Loucy (cell line): Measurements from ENCODE around the gene SLC35B4.

Source experiments
- H2AFZ ChIP-seq: fragments of 200-600 bp; sonication (generic); 2 replicates; pipeline ENCODE4 v1.6.0; 2016; ENCODE audit warnings: antibody characterized with exemption, mild to moderate bottlenecking, low read length, moderate library complexity
- H3F3A ChIP-seq: fragments of 200-600 bp; 2 replicates; pipeline ENCODE4 v1.6.0; 2016; ENCODE audit warnings: antibody characterized with exemption, low read depth, mild to moderate bottlenecking
- H3K27me3 ChIP-seq: fragments of 200-600 bp; sonication (generic); 2 replicates; pipeline ENCODE4 v1.6.1; 2014; ENCODE audit warnings: low read length, mild to moderate bottlenecking; ENCODE audit not compliant: insufficient read depth, poor library complexity, severe bottlenecking
- H3K36me3 ChIP-seq: fragments of 200-600 bp; sonication (generic); 2 replicates; pipeline ENCODE4 v1.6.1; 2016; ENCODE audit warnings: low read length; ENCODE audit not compliant: insufficient read depth
- H3K4me1 ChIP-seq: fragments of 200-600 bp; sonication (generic); 2 replicates; pipeline ENCODE4 v1.5.1; 2014; ENCODE audit warnings: low read length, mild to moderate bottlenecking; ENCODE audit not compliant: insufficient read depth, poor library complexity, severe bottlenecking
- H3K4me2 ChIP-seq: fragments of 200-600 bp; sonication (generic); 2 replicates; pipeline ENCODE4 v1.6.0; 2014; ENCODE audit warnings: antibody characterized with exemption, low read length, low read depth, mild to moderate bottlenecking; ENCODE audit not compliant: poor library complexity, severe bottlenecking
- H3K4me3 ChIP-seq: fragments of 200-600 bp; sonication (generic); 2 replicates; pipeline ENCODE4 v1.5.1; 2014; ENCODE audit warnings: low read length, mild to moderate bottlenecking, mixed read lengths; ENCODE audit not compliant: poor library complexity, severe bottlenecking
- H3K79me2 ChIP-seq: fragments of 200-600 bp; sonication (generic); 2 replicates; pipeline ENCODE4 v1.6.1; 2014; ENCODE audit warnings: low read length; ENCODE audit not compliant: insufficient read depth
- H3K9ac ChIP-seq: fragments of 200-600 bp; sonication (generic); 2 replicates; pipeline ENCODE4 v1.6.0; 2014; ENCODE audit warnings: mild to moderate bottlenecking, low read depth, low read length, moderate library complexity; ENCODE audit not compliant: poor library complexity, severe bottlenecking
- H3K9me2 ChIP-seq: fragments of 200-600 bp; sonication (generic); replicated peaks from 2 replicates; pipeline ENCODE4 v1.6.1; 2016; ENCODE audit warnings: low read depth, low read length, mixed read lengths
- H3K9me3 ChIP-seq: fragments of 200-600 bp; sonication (generic); 2 replicates; pipeline ENCODE4 v1.6.1; 2014; ENCODE audit warnings: mild to moderate bottlenecking, antibody characterized with exemption, low read length, low read depth; ENCODE audit not compliant: insufficient read depth
- H4K20me1 ChIP-seq: fragments of 200-600 bp; sonication (generic); 2 replicates; pipeline ENCODE4 v1.6.0; 2014; ENCODE audit warnings: antibody characterized with exemption, low read length, mild to moderate bottlenecking; ENCODE audit not compliant: insufficient read depth, poor library complexity, severe bottlenecking
- CTCF ChIP-seq: fragments of 200-600 bp; sonication (generic); conservative IDR thresholded peaks from 2 replicates; pipeline ENCODE4 v1.5.1; 2014; ENCODE audit warnings: mild to moderate bottlenecking, antibody characterized with exemption, low read length
- EZH2phosphoT487 ChIP-seq: fragments of 200-600 bp; IDR thresholded peaks from 2 replicates; pipeline ENCODE4 v1.6.1; 2018; ENCODE audit warnings: antibody characterized with exemption, mild to moderate bottlenecking, moderate library complexity, borderline replicate concordance

SLC35B4 gene

GRCh38 chr7:134245253-134245652 lies 71.5 kb downstream of the SLC35B4 start:
- Histone ChIP-seq H3K9ac (no peak overlapping the region), H3K4me3 (no peak overlapping the region)

More at GRCh38 chr7:134245253-134245652, 71.5 kb downstream of the SLC35B4 start:
- no peaks in the 10 kb centered on the region for H3K79me2 ChIP-seq
- H3K9me2 ChIP-seq, result no peaks in the 10 kb centered on the region
- H3K4me1 ChIP-seq, result no peaks in the 10 kb centered on the region
- H4K20me1 ChIP-seq, result no peaks in the 10 kb centered on the region
- no peaks in the 10 kb centered on the region for H3K27me3 ChIP-seq
- no peak overlapping the region for H3K4me2 ChIP-seq
- no peaks in the 10 kb centered on the region for H3K9me3 ChIP-seq
- no peak for TF ChIP-seq EZH2phosphoT487
- TF ChIP-seq CTCF, result no peak
- H3F3A ChIP-seq, result no peaks in the 10 kb centered on the region
- H2AFZ ChIP-seq, result no peak overlapping the region
- no peaks in the 10 kb centered on the region for H3K36me3 ChIP-seq
